DMS53 treated with DMSO at 0.1 percent for 48 hours (cell line): ENCODE measurements around the gene RAB37.

Experiments used
- DNase-seq: peaks from one replicate; lab custom pipeline; 2025; ENCODE audit not compliant: unreplicated experiment; lab: John Stamatoyannopoulos, UW

RAB37 gene

DNA sequence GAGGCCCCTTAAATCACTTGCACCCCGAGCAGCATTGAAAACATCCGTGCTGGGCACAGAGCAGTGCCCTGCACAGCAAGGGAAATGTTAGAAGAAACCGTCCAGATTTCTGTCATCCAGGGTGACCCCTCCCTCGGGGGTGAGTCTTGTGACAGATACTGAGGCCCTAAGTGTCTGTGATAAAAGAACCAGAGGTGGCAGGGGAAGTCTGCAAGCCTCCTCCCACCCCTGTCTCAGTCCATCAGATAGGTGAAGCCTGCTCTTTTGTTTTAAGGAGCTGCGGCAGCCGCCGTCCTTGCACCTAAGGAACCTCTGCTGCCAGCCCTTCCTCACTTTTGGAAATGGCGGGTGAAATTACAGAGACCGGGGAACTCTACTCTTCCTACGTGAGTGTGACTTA lies 39.9 kb downstream of the RAB37 start:
- DNase-seq: no peak

- DNase-seq: no peak
Observed at GRCh38 chr17:74777901-74778515, 41.0 kb downstream of the RAB37 start.

DNA sequence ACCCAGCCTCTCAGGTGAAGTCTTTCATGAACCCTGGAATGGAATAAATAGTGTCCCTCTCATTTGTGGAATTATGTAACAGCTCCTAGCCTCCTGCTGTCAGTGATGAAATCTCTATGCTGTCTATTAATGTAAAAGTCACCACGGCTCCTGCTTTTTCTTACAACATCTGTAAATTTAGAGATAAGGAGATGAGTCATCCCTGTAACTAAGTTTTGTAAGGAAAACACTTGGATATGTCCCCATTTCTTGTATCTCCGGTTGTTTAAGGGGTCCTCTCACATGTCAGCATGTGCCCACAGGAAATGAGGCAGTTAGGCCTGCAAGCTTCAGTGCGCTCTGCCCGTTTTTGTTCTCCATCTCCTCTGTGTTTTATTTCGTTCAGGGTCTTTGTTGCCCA lies 41.9 kb downstream of the RAB37 start:
- no peak for DNase-seq

GRCh38 chr17:74779501-74779900 lies 42.4 kb downstream of the RAB37 start:
- DNase-seq: no peak

- DNase-seq: no peak
Observed at GRCh38 chr17:74779948-74780400, 42.9 kb downstream of the RAB37 start.

DNA sequence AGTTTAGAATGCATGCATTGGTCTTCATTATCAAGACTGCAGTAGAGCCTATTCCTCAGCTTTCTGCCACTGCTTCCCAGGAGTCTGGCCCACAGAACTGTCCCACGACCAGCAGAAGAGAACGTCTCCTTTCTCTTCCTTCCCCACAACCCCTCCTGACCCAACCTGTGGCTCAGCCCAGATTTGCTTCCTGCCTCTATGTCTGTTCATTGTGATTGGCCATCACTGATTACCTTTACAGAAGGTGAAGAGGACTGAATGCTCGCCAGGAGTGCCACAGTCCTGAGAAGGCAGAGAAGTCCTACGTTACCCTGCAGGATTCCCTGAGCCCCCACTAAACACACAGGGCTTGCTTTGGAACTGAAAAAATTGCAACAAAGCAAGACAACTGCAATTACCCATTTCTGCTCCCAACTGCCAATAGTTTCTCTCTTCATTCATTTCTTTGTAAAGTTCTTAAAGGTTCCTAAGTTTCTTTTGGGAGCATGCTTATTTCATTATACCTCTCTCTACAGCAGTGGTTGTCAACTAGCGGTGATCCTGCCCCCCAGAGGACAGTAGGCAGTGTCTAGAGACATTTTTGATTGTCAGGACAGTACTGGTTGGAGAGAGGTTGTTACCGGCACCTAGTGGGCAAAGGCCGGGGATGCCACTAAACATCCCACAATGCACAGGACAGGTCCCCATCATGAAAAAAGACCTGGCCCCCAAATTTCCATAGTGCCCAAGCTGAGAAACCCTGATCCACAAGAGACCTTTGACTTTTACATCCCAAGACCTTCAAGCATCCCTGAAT lies 43.6 kb downstream of the RAB37 start:
- DNase-seq: no peak

- DNase-seq: no peak
Observed at GRCh38 chr17:74782571-74782970, 45.5 kb downstream of the RAB37 start.

DNA sequence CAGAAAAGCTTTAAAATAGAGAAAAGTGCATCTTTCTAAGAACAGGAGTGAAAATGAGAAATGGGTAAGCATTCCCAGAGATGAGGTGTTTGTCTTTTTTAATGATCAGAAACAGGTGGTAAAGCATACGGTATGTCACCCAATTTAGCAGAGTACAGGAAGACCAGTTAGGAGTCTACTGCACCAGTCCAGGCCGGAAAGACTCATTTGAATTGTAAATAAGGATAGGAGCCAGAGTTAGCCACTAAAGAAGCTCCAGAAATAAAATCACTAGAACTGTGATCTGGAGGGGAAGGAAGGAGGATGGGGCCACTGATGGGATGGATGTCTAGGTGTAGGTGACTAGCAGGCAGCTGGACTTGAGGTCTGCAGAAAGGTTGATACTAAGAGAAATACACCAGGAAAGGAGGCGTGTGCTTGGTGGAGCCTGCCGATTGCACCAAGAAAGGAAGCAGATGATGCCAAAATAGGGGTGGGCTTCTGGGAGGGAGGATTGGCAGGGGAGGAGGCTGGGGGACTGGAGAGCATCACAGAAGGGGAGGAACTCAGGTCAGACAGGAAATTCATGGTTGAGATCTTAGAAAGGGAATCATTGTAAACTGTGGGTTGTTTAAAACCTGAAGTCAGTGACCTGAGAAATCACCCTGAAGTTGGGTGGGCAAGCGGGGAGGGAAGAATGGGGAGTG lies 47.2 kb downstream of the RAB37 start:
- DNase-seq: no peak

- DNase-seq: no peak
Observed at GRCh38 chr17:74785096-74785980, 48.3 kb downstream of the RAB37 start.

GRCh38 chr17:74785981-74786360 lies 48.9 kb downstream of the RAB37 start:
- DNase-seq: no peak

- no peak for DNase-seq
Observed at GRCh38 chr17:74786431-74787055, 49.5 kb downstream of the RAB37 start.

- no peak for DNase-seq
Observed at GRCh38 chr17:74790161-74791058, 53.4 kb downstream of the RAB37 start.

GRCh38 chr17:74792586-74793105 lies 55.6 kb downstream of the RAB37 start:
- DNase-seq: no peak

- no peak for DNase-seq
Observed at GRCh38 chr17:74795327-74796020, 58.4 kb downstream of the RAB37 start.

GRCh38 chr17:74796211-74796610 lies 59.2 kb downstream of the RAB37 start:
- DNase-seq: no peak

- no peak for DNase-seq
Observed at GRCh38 chr17:74796866-74797265, 59.8 kb downstream of the RAB37 start.
